HepG2 (cell line): ENCODE data around the gene NOS1AP. TPM values are rescaled to one million over a fixed set of nuclear protein-coding genes. Genes with fewer than 3 reads are reported as not detected.

Experiments used
- ATAC-seq: fragments of 200-7000 bp; cut with Tn5 transposase; 3 replicates; pipeline ENCODE4 v1.9.1; 2020; ENCODE audit warnings: mild to moderate bottlenecking, moderate library complexity
- BruUV-seq: library from RNA; stranded (reverse); fragments of 400-500 nt; replicated peaks from 2 replicates; lab custom pipeline; 2021; lab: Mats Ljungman, UMichigan
- CTCF ChIA-PET: fragments of 300-600 bp; formaldehyde crosslinking; extraction: SDS; loops from one replicate; lab custom pipeline; 2021; ENCODE audit warnings: low total read pairs, inconsistent platforms, low intra/inter-chr PET ratio; lab: Yijun Ruan, JAX
- POLR2A ChIA-PET: fragments of 350-600 bp; sonication (Branson Sonifier 250); formaldehyde crosslinking; loops from one replicate; lab custom pipeline; 2020; ENCODE audit warnings: antibody characterized with exemption, inconsistent platforms; lab: Yijun Ruan, JAX
- DNase-seq: peaks from one replicate; pipeline ENCODE4 v3.0.0-alpha.2; 2015; ENCODE audit warnings: low spot score
- FAIRE-seq: peaks from 3 replicates; lab custom pipeline; 2011; peaks lifted over from hg19 to GRCh38; lab: Jason Lieb, UNC
- H2AFZ ChIP-seq: one replicate; pipeline ENCODE4 v1.6.1; 2011; ENCODE audit warnings: low read length, inconsistent platforms
- H3K27ac ChIP-seq: fragments of 300-600 bp; 3 replicates; pipeline ENCODE4 v1.8.0; 2011; ENCODE audit warnings: mixed run types, mild to moderate bottlenecking, mixed read lengths, low read length, inconsistent platforms; ENCODE audit not compliant: insufficient read depth; ENCODE audit errors: extremely low read length
- H3K27me3 ChIP-seq, 2 experiments: fragments of 200-600 bp in 1 of 2; 2 replicates in 1 of 2; 3 replicates in 1 of 2; pipeline versions ENCODE4 v1.6.0 to v1.8.0; 2011; ENCODE audit warnings: low read length in 2 of 2, mild to moderate bottlenecking in 2 of 2, moderate library complexity in 2 of 2, inconsistent platforms in 1 of 2; ENCODE audit not compliant: insufficient read depth in 2 of 2, control insufficient read depth in 1 of 2
- H3K36me3 ChIP-seq, 2 experiments: fragments of 200-600 bp in 1 of 2; replicated peaks in 1 of 2; 2 replicates in 1 of 2; 3 replicates in 1 of 2; pipeline versions ENCODE4 v1.5.1 to v1.8.0; 2011; ENCODE audit warnings: low read length in 2 of 2, inconsistent platforms in 1 of 2; ENCODE audit not compliant: insufficient read depth in 2 of 2, control insufficient read depth in 1 of 2
- H3K4me1 ChIP-seq: 2 replicates; pipeline ENCODE4 v1.5.1; 2012; ENCODE audit warnings: low read length, inconsistent platforms; ENCODE audit not compliant: insufficient read depth
- H3K4me2 ChIP-seq: 2 replicates; pipeline ENCODE4 v1.6.0; 2011; ENCODE audit warnings: low read depth, low read length, inconsistent platforms
- H3K4me3 ChIP-seq, 3 experiments: fragments of 200-600 bp in 1 of 3; sonication (generic), shearing (Covaris generic) in 1 of 3; replicated peaks in 1 of 3; 2 replicates each; pipeline ENCODE4 v1.5.1; 2011 to 2016; ENCODE audit warnings: low read length in 3 of 3, inconsistent platforms in 2 of 3, low read depth in 2 of 3, mild to moderate bottlenecking in 2 of 3, control low read depth in 1 of 3, mixed read lengths in 1 of 3; ENCODE audit not compliant: insufficient read depth in 1 of 3
- H3K79me2 ChIP-seq: one replicate; pipeline ENCODE4 v1.6.1; 2011; ENCODE audit warnings: low read length, inconsistent platforms; ENCODE audit not compliant: insufficient read depth
- H3K9ac ChIP-seq: 2 replicates; pipeline ENCODE4 v1.6.0; 2011; ENCODE audit warnings: mild to moderate bottlenecking, low read depth, low read length, inconsistent platforms; ENCODE audit not compliant: insufficient read depth
- H3K9me3 ChIP-seq: 2 replicates; pipeline ENCODE4 v1.5.1; 2012; ENCODE audit warnings: mild to moderate bottlenecking, low read length
- H4K20me1 ChIP-seq: 2 replicates; pipeline ENCODE4 v1.6.0; 2011; ENCODE audit warnings: inconsistent platforms, mild to moderate bottlenecking, low read length, moderate library complexity; ENCODE audit not compliant: insufficient read depth
- TBX3 ChIP-seq: fragments of 450-650 bp; IDR thresholded peaks from 2 replicates; pipeline ENCODE4 v1.6.1; 2017; ENCODE audit warnings: antibody characterized with exemption, mild to moderate bottlenecking, inconsistent platforms, borderline replicate concordance
- ZNF317 ChIP-seq: sonication (generic); formaldehyde crosslinking; IDR thresholded peaks from 2 replicates; pipeline ENCODE4 v1.5.0; 2020; ENCODE audit warnings: mild to moderate bottlenecking, missing genetic modification reagents
- WGBS: methylation state at CpG from one replicate; pipeline ENCODE4 v1.1.6; 2017; ENCODE audit warnings: low lambda C conversion rate; 5-methylcytosine and 5-hydroxymethylcytosine counted together
- in situ Hi-C: cut with HindIII; loops from 2 replicates; pipeline ENCODE4 v1.10.0; 2017; ENCODE audit warnings: low pct_unique_long_range_greater_than_20kb; ENCODE audit not compliant: extremely low pct_ligation_motif_present
- intact Hi-C: fragments of 100-400 bp; cut with micrococcal nuclease; formaldehyde crosslinking; loops from one replicate; pipeline ENCODE4 v1.10.0; 2022; ENCODE audit not compliant: unreplicated experiment
- polyA plus RNA-seq, 8 experiments: library from polyadenylated mRNA; depleted of rRNA in 3 of 8; stranded (reverse) in 7 of 8; unstranded in 1 of 8; fragments of >200 nt; fragmentation: Illumina TruSeq in 4 of 8; extraction: Trizol in 4 of 8; gene quantifications; 2 replicates each; pipeline versions ENCODE4 v1.2.1 to v1.2.3, GENCODE V29; 2011 to 2016; ENCODE audit warnings: low read depth in 4 of 8, missing spikeins in 1 of 8, mixed read lengths in 1 of 8; ENCODE audit not compliant: insufficient read depth in 1 of 8
- total RNA-seq, 5 experiments: library from RNA; depleted of rRNA; stranded (reverse); fragments of >200 nt; fragmentation: Illumina TruSeq; extraction: Trizol; gene quantifications; 2 replicates each; pipeline ENCODE4 v1.2.3, GENCODE V29; 2016; ENCODE audit warnings: low read depth in 1 of 5
- TF ChIP-seq, protein P1 (sequence below): sonication (generic); formaldehyde crosslinking; IDR thresholded peaks from 2 replicates; pipeline ENCODE4 v1.4.0; 2020; ENCODE audit warnings: missing genetic modification reagents, borderline replicate concordance
- TF ChIP-seq, protein P2 (sequence below): sonication (generic); formaldehyde crosslinking; IDR thresholded peaks from 2 replicates; pipeline ENCODE4 v1.8.1; 2023; ENCODE audit warnings: missing genetic modification reagents, inconsistent platforms, borderline replicate concordance

The NOS1AP gene
- total and polyA plus RNA-seq, 2 of the 13 experiments (the other 11 are each of a cell fraction or from before 2014, with no cell fraction given), result 2.0 to 3.3 TPM

GRCh38 chr1:162171111-162171510, 101.6 kb downstream of the NOS1AP start:
- intact Hi-C loops (no loop called here), in situ Hi-C loops (no loop called here)
- CTCF ChIA-PET, result no interaction called here
- Histone ChIP-seq H3K4me3 (no peak overlapping the region), H3K9ac (no peak overlapping the region), H2AFZ (no peak overlapping the region), H3K9me3 (no peaks in the 10 kb centered on the region), H3K4me1 (peaks cover 37% of the 10 kb centered on the region), H3K27ac (no peak overlapping the region), H3K79me2 (peaks cover 16% of the 10 kb centered on the region), H3K27me3 (no peaks in the 10 kb centered on the region), H4K20me1 (0 out of 2 replicates have a peak, but pooled peaks cover 2% of the 10 kb centered on the region), H3K36me3 (no peaks in the 10 kb centered on the region), H3K4me2 (no peak overlapping the region)
- no peak for ATAC-seq
- TF ChIP-seq, protein P1, sequence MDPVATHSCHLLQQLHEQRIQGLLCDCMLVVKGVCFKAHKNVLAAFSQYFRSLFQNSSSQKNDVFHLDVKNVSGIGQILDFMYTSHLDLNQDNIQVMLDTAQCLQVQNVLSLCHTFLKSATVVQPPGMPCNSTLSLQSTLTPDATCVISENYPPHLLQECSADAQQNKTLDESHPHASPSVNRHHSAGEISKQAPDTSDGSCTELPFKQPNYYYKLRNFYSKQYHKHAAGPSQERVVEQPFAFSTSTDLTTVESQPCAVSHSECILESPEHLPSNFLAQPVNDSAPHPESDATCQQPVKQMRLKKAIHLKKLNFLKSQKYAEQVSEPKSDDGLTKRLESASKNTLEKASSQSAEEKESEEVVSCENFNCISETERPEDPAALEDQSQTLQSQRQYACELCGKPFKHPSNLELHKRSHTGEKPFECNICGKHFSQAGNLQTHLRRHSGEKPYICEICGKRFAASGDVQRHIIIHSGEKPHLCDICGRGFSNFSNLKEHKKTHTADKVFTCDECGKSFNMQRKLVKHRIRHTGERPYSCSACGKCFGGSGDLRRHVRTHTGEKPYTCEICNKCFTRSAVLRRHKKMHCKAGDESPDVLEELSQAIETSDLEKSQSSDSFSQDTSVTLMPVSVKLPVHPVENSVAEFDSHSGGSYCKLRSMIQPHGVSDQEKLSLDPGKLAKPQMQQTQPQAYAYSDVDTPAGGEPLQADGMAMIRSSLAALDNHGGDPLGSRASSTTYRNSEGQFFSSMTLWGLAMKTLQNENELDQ (CRISPR knock-in tag), result no peak
- TF ChIP-seq, protein P2, sequence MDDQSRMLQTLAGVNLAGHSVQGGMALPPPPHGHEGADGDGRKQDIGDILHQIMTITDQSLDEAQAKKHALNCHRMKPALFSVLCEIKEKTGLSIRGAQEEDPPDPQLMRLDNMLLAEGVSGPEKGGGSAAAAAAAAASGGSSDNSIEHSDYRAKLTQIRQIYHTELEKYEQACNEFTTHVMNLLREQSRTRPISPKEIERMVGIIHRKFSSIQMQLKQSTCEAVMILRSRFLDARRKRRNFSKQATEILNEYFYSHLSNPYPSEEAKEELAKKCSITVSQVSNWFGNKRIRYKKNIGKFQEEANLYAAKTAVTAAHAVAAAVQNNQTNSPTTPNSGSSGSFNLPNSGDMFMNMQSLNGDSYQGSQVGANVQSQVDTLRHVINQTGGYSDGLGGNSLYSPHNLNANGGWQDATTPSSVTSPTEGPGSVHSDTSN (CRISPR knock-in tag), result no peak
- TF ChIP-seq ZNF317, result peak; percentile 67
- TF ChIP-seq TBX3, result no peak
- WGBS, result 70% methylated on average over 3 of the region's 3 CpGs
- no peak for FAIRE-seq
- POLR2A ChIA-PET, result no interaction called here
- DNase-seq, result no peak
- no TSS peak for BruUV-seq
